Fibroblast of lung (primary cell): ENCODE data around the gene GAA.

Experiments used
- EZH2 ChIP-seq: IDR thresholded peaks from 2 replicates; pipeline ENCODE4 v1.5.1; 2012; ENCODE audit warnings: low read length, control low read depth, mild to moderate bottlenecking; ENCODE audit errors: missing control alignments
- TF ChIP-seq, protein P1 (sequence below), 2 donors: IDR thresholded peaks in 1 of 2; conservative IDR thresholded peaks in 1 of 2; 1 replicate in 1 of 2; 2 replicates in 1 of 2; pipeline ENCODE4 v1.5.1; 2011 to 2012; ENCODE audit warnings: low read length in 2 of 2, control low read depth in 1 of 2, inconsistent platforms in 1 of 2, low read depth in 1 of 2, mild to moderate bottlenecking in 1 of 2

DNA sequence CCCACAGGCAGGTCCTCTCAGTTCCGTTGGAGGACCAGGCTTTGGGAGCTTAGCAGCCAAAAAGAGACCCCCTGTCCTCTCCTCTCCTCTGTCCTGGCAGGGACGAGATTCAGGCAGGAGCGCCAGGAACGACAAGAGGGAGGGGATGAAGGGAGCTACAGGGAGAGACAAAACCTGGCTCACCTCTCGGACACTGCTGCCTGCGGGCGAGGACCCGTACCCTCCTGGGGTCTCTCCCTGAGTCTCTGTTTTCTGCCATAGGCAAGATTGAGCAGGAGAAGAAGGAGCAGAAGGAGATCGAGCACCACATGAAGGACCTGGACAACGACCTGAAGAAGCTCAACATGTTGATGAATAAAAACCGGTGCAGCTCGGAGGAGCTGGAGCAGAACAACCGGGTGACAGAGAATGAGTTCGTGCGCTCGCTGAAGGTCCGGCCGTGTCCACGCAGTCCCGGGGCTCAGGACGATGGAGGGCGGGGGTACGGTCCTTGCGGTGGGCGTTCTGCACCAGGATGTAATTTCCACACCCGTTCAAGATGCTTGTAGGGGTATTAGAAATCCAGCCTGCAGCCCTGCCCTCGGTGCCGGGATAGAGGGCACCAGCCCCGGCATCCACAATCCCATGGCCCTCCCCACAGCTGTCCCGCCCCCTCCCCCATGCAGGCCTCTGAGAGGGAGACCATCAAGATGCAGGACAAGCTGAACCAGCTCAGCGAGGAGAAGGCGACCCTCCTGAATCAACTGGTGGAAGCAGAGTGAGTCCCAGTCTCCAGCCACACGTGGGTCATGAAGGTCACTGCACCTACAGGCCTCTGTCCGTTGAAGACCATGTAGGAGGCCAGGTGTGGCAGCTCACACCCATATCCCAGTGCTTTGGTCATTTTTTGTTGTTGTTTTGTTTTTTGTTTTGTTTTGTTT is 13.8 kb upstream of the GAA start:
- TF ChIP-seq, protein P1, sequence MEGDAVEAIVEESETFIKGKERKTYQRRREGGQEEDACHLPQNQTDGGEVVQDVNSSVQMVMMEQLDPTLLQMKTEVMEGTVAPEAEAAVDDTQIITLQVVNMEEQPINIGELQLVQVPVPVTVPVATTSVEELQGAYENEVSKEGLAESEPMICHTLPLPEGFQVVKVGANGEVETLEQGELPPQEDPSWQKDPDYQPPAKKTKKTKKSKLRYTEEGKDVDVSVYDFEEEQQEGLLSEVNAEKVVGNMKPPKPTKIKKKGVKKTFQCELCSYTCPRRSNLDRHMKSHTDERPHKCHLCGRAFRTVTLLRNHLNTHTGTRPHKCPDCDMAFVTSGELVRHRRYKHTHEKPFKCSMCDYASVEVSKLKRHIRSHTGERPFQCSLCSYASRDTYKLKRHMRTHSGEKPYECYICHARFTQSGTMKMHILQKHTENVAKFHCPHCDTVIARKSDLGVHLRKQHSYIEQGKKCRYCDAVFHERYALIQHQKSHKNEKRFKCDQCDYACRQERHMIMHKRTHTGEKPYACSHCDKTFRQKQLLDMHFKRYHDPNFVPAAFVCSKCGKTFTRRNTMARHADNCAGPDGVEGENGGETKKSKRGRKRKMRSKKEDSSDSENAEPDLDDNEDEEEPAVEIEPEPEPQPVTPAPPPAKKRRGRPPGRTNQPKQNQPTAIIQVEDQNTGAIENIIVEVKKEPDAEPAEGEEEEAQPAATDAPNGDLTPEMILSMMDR (conservative IDR thresholded peaks at IDR 0.05 in 1 of 2, IDR thresholded peaks at IDR 0.05 in 1 of 2; ENCODE audit: low read depth in 1 of 2, low read length in 2 of 2), result no peak
- no peak for TF ChIP-seq EZH2
